ENCODE data around the gene TUFM.

The TUFM gene

DNA sequence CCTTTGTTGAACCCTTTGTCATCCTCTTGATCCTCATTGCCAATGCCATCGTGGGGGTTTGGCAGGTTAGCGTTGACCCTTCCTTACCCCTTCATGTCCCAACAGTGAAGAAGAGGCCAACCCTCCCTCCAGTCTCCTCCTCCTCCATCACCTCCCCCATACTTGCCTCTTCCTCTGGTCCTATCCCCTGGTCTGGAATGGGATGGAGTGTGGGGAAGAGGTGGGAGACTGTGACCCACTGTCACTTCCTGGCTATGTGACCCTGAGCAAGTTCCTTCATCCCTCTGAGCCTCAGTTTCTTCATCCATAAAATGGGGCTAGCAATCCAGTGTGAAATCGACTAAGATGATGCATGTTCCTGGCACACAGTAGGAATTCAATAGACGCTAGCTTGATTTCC is 34.8 kb upstream of the TUFM start:
- H3K9me3 ChIP-seq (ENCODE audit: control insufficient read depth, insufficient read depth, low read length) = no peaks in the 10 kb centered on the region
- no peak overlapping the region; the same call in 1 of the 2 replicates for H3K4me3 ChIP-seq (ENCODE audit: low read length)
- no peak overlapping the region for H3K27ac ChIP-seq (ENCODE audit: low read length)
- peaks cover 10% of the 10 kb centered on the region for H3K4me1 ChIP-seq (ENCODE audit: control insufficient read depth, insufficient read depth, low read length)
- no peak for DNase-seq (ENCODE audit: low read depth, low spot score)
- H3K27me3 ChIP-seq (ENCODE audit: control insufficient read depth, insufficient read depth, low read length) = no peaks in the 10 kb centered on the region
- no CpG with 5 or more reads among the region's 4 CpGs for WGBS (ENCODE audit: insufficient coverage, insufficient read length)
- no peaks in the 10 kb centered on the region for H3K36me3 ChIP-seq (ENCODE audit: control insufficient read depth, insufficient read depth, low read length)

DNA sequence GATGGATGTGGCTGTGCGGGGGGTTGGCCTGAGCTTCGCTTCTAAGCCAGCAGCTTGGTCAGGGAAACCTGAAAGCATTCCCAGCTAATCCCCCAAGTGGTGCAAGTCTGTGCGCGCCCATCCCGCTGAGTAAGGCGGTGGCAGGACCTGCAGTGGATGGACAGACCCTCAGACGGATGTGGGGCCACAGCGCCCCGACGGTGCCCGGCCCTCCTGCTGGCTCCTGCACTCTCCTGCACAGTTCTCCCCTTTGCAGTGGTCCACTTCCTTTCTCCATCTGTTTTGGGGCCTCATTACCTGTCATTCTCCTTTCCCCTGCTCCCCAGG is 34.4 kb upstream of the TUFM start:
- no peak overlapping the region for H3K27ac ChIP-seq (ENCODE audit: low read length)
- no peaks in the 10 kb centered on the region for H3K9me3 ChIP-seq (ENCODE audit: control insufficient read depth, insufficient read depth, low read length)
- DNase-seq (ENCODE audit: low read depth, low spot score) = no peak
- H3K27me3 ChIP-seq (ENCODE audit: control insufficient read depth, insufficient read depth, low read length) = no peaks in the 10 kb centered on the region
- no peaks in the 10 kb centered on the region for H3K36me3 ChIP-seq (ENCODE audit: control insufficient read depth, insufficient read depth, low read length)
- no peak overlapping the region; the same call in 1 of the 2 replicates for H3K4me3 ChIP-seq (ENCODE audit: low read length)
- peaks cover 10% of the 10 kb centered on the region for H3K4me1 ChIP-seq (ENCODE audit: control insufficient read depth, insufficient read depth, low read length)
- WGBS (ENCODE audit: insufficient coverage, insufficient read length) = no CpG with 5 or more reads among the region's 11 CpGs

DNA sequence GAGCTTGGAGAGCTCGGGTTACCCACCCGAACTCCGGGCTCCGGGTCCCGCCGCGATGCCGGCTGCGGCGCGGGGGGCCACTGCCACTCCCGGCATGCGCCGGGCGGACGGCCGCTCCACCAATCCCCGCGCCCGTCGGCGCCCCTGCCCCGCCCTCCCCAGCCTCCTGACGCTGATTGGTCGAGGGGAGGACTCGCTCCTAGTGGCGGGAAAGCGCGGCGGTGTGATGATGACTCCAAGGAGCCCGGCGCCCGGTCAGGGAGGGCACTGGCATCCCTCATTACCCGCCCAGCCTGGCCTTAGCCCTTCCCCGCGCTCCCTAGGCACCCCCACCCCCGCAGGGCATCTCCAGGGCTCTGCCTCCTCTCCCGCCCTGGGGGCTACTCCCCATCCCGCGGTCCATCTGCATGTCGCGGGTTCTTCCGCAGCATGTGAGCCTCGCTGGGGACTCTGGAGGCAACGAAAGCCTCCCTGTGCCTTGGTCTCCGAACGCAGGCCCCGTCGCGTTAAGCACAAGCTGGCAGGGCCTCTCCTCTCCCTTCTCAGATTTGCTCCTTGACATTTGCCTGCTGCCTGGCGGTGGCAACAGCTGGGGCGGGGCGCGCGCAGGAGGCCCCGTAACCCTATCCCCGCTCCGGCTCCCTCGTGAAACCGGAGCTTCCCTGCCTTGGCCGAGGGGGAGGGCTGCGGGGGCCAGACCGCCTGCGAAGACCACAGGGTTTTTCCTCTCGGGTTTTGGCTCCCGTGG is 33.9 kb upstream of the TUFM start:
- Histone ChIP-seq H3K4me3 (ENCODE audit: low read length) (peak overlapping the region; percentile 65; the same call in 1 of the 2 replicates), H3K27me3 (ENCODE audit: control insufficient read depth, insufficient read depth, low read length) (no peaks in the 10 kb centered on the region), H3K36me3 (ENCODE audit: control insufficient read depth, insufficient read depth, low read length) (no peaks in the 10 kb centered on the region), H3K27ac (ENCODE audit: low read length) (no peak overlapping the region), H3K9me3 (ENCODE audit: control insufficient read depth, insufficient read depth, low read length) (no peaks in the 10 kb centered on the region), H3K4me1 (ENCODE audit: control insufficient read depth, insufficient read depth, low read length) (peaks cover 10% of the 10 kb centered on the region)
- no CpG with 5 or more reads among the region's 66 CpGs for WGBS (ENCODE audit: insufficient coverage, insufficient read length)
- no peak for DNase-seq (ENCODE audit: low read depth, low spot score)

GRCh38 chr16:28879261-28879840 is 33.2 kb upstream of the TUFM start:
- no peak for DNase-seq (ENCODE audit: low read depth, low spot score)
- Histone ChIP-seq H3K9me3 (ENCODE audit: control insufficient read depth, insufficient read depth, low read length) (no peaks in the 10 kb centered on the region), H3K36me3 (ENCODE audit: control insufficient read depth, insufficient read depth, low read length) (no peaks in the 10 kb centered on the region), H3K4me3 (ENCODE audit: low read length) (peak overlapping the region; percentile 65; the same call in 1 of the 2 replicates), H3K4me1 (ENCODE audit: control insufficient read depth, insufficient read depth, low read length) (peaks cover 10% of the 10 kb centered on the region), H3K27ac (ENCODE audit: low read length) (no peak overlapping the region), H3K27me3 (ENCODE audit: control insufficient read depth, insufficient read depth, low read length) (no peaks in the 10 kb centered on the region)
- no CpG with 5 or more reads among the region's 27 CpGs for WGBS (ENCODE audit: insufficient coverage, insufficient read length)

DNA sequence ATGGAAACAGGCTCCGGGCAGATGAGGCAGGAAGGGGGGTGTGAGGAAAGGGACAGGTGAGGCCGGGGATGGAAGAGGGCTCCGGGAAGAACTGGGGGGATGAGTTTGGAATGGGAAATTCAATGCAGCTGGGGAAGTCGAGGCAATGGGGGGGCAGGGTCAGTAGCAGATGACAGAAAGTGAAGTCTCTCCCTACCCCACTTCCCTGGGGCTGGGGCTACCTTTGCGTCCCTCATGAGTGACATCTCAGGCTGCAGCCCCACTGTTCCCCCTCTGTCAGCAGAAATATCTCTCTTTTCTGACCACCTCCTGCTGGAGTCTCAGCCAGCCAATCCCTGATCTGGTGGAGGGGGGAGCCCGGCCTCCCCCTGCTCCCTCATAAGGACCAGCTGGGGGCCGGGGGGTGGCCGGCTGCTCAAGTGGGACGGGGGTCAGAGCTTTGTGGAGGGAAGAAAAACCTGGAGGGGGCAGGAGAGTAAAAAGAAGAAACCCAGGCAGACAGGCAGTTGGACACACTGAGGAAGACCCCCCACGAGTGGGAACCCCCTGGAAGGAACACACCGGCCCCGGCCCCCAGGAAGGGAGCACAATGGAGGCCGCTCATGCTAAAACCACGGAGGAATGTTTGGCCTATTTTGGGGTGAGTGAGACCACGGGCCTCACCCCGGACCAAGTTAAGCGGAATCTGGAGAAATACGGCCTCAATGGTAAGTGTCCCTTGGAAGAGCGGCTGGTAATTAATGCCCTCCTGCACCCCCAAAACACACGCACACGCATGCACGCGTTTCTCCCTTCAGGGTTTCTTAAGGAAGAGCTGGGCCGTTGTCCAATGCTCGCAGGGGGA is 32.2 kb upstream of the TUFM start, which contains the start of gene ATP2A1:
TSS of gene ATP2A1 (plus strand) at position 406 of the 844 bp plus-strand sequence. CDS start at position 590, 184 bp downstream.
- Histone ChIP-seq H3K27ac (ENCODE audit: low read length) (no peak within 1 kb of the TSS), H3K4me1 (ENCODE audit: control insufficient read depth, insufficient read depth, low read length) (peaks cover 10% of the 10 kb centered on the region)
- no peak for DNase-seq (ENCODE audit: low read depth, low spot score)

DNA sequence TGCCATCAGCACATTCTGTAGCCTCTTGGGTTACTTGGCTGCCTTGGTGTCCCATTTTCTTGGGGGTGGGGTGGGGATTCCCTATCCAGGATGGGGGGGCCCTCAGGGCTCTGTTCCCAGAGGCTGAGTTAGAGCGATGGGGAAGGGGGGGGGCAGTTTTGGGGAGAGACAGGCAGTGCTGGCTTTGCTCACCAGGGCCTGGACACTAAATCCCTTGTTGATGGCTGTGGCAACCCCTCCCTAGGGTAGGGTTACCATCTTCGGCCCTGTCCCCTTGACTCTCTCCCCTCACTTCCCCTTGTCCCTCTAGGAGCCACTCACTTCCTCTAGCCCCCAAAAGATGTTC is 31.5 kb upstream of the TUFM start:
- no peak for DNase-seq (ENCODE audit: low read depth, low spot score)
- no CpG with 5 or more reads among the region's 2 CpGs for WGBS (ENCODE audit: insufficient coverage, insufficient read length)
- Histone ChIP-seq H3K27ac (ENCODE audit: low read length) (no peak overlapping the region), H3K4me1 (ENCODE audit: control insufficient read depth, insufficient read depth, low read length) (peaks cover 6% of the 10 kb centered on the region; the same call in 1 of the 2 replicates), H3K4me3 (ENCODE audit: low read length) (no peak overlapping the region), H3K9me3 (ENCODE audit: control insufficient read depth, insufficient read depth, low read length) (no peaks in the 10 kb centered on the region), H3K27me3 (ENCODE audit: control insufficient read depth, insufficient read depth, low read length) (no peaks in the 10 kb centered on the region), H3K36me3 (ENCODE audit: control insufficient read depth, insufficient read depth, low read length) (peaks cover 7% of the 10 kb centered on the region)

More for the DNA sequence above, 32.2 kb upstream of the TUFM start, which contains the start of gene ATP2A1:
- Histone ChIP-seq H3K36me3 (ENCODE audit: control insufficient read depth, insufficient read depth, low read length) (0 out of 2 replicates have a peak, but pooled peaks cover 3% of the 10 kb centered on the region), H3K9me3 (ENCODE audit: control insufficient read depth, insufficient read depth, low read length) (no peaks in the 10 kb centered on the region), H3K4me3 (ENCODE audit: low read length) (peak within 1 kb of the TSS; percentile 65; the same call in 1 of the 2 replicates), H3K27me3 (ENCODE audit: control insufficient read depth, insufficient read depth, low read length) (no peaks in the 10 kb centered on the region)
- WGBS (ENCODE audit: insufficient coverage, insufficient read length) = no CpG with 5 or more reads among the region's 25 CpGs

GRCh38 chr16:28876973-28877654 is 31.0 kb upstream of the TUFM start:
- H3K4me3 ChIP-seq (ENCODE audit: low read length) = no peak overlapping the region
- peaks cover 3% of the 10 kb centered on the region; the same call in 1 of the 2 replicates for H3K4me1 ChIP-seq (ENCODE audit: control insufficient read depth, insufficient read depth, low read length)
- H3K27ac ChIP-seq (ENCODE audit: low read length) = no peak overlapping the region
- H3K36me3 ChIP-seq (ENCODE audit: control insufficient read depth, insufficient read depth, low read length) = peaks cover 10% of the 10 kb centered on the region
- no peaks in the 10 kb centered on the region for H3K9me3 ChIP-seq (ENCODE audit: control insufficient read depth, insufficient read depth, low read length)
- H3K27me3 ChIP-seq (ENCODE audit: control insufficient read depth, insufficient read depth, low read length) = no peaks in the 10 kb centered on the region
- DNase-seq (ENCODE audit: low read depth, low spot score) = no peak
- no CpG with 5 or more reads among the region's 12 CpGs for WGBS (ENCODE audit: insufficient coverage, insufficient read length)

GRCh38 chr16:28876019-28876659 is 30.0 kb upstream of the TUFM start:
- no peaks in the 10 kb centered on the region for H3K9me3 ChIP-seq (ENCODE audit: control insufficient read depth, insufficient read depth, low read length)
- no peaks in the 10 kb centered on the region for H3K27me3 ChIP-seq (ENCODE audit: control insufficient read depth, insufficient read depth, low read length)
- peaks cover 3% of the 10 kb centered on the region; the same call in 1 of the 2 replicates for H3K4me1 ChIP-seq (ENCODE audit: control insufficient read depth, insufficient read depth, low read length)
- no peak overlapping the region for H3K27ac ChIP-seq (ENCODE audit: low read length)
- DNase-seq (ENCODE audit: low read depth, low spot score) = no peak
- no CpG with 5 or more reads among the region's 17 CpGs for WGBS (ENCODE audit: insufficient coverage, insufficient read length)
- H3K4me3 ChIP-seq (ENCODE audit: low read length) = no peak overlapping the region
- peaks cover 13% of the 10 kb centered on the region for H3K36me3 ChIP-seq (ENCODE audit: control insufficient read depth, insufficient read depth, low read length)

DNA sequence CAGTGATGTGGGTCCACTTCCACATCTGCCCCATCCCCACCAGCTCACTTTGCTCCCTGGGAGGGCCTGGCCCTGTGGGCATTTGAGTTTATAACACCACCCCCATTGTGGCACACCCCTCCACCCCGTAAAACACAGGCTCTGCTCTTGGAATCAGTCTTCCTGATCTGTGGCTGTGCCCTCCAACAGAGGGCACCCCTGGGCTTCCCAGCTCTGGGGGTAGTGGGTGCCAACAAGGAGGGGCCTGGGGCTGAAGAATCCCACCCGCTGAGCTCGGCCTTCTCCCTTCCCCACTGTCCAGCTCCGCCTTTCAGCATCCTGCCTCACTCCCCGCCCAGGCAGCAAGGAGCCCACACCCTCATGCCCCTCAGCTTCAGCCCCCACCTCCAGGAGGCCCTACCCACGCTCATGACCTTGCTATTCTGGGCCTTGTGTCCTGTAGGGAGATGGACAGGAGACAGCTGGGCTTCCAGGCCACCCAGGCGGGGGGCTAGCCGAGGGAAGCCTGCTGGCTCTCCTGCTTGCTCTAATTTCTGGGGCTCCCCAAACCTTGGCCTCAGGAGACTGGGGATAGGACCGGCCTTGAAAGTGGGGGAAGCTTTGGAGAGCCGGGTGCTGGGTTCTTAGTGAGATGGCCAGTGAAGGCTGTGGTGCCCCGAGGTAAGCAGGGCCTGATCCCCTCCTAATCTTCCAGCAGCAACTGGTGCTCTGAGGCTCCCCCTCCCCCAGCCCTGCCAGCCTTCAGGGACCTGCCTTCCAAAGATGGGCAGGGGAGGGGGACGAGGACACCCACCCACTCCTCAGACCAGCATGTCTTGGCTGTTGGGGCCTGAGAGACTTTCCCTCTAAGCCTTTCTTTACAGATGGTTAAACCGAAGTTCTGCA is 29.2 kb upstream of the TUFM start:
- H3K9me3 ChIP-seq (ENCODE audit: control insufficient read depth, insufficient read depth, low read length) = no peaks in the 10 kb centered on the region
- no CpG with 5 or more reads among the region's 13 CpGs for WGBS (ENCODE audit: insufficient coverage, insufficient read length)
- H3K27me3 ChIP-seq (ENCODE audit: control insufficient read depth, insufficient read depth, low read length) = no peaks in the 10 kb centered on the region
- DNase-seq (ENCODE audit: low read depth, low spot score) = no peak
- peaks cover 13% of the 10 kb centered on the region for H3K36me3 ChIP-seq (ENCODE audit: control insufficient read depth, insufficient read depth, low read length)
- H3K4me1 ChIP-seq (ENCODE audit: control insufficient read depth, insufficient read depth, low read length) = no peaks in the 10 kb centered on the region
- no peak overlapping the region for H3K4me3 ChIP-seq (ENCODE audit: low read length)
- no peak overlapping the region for H3K27ac ChIP-seq (ENCODE audit: low read length)

Measured in iPS DF 6.9 (cell line).